22Rv1 (cell line): ENCODE measurements around the gene MSANTD2.

ENCODE experiments used
- H3K27ac ChIP-seq: fragments of 450-650 bp; 2 replicates; pipeline ENCODE4 v1.5.1; 2017
- CTCF ChIP-seq: fragments of 450-650 bp; IDR thresholded peaks from 2 replicates; pipeline ENCODE4 v1.5.1; 2017; ENCODE audit warnings: mild to moderate bottlenecking
- ZFX ChIP-seq: fragments of 450-650 bp; IDR thresholded peaks from 2 replicates; pipeline ENCODE4 v1.6.1; 2017; ENCODE audit warnings: antibody characterized with exemption, borderline replicate concordance

MSANTD2 gene

GRCh38 chr11:124761301-124762104, 38.7 kb downstream of the MSANTD2 start:
- no peak for TF ChIP-seq CTCF
- no peak for TF ChIP-seq ZFX
- no peak overlapping the region for H3K27ac ChIP-seq

- no peak overlapping the region for H3K27ac ChIP-seq
- TF ChIP-seq CTCF (no peak), ZFX (no peak)
These were observed 39.4 kb downstream of the MSANTD2 start for GRCh38 chr11:124760806-124761205.

GRCh38 chr11:124760205-124760652, 40.0 kb downstream of the MSANTD2 start:
- TF ChIP-seq CTCF (no peak), ZFX (no peak)
- no peak overlapping the region for H3K27ac ChIP-seq

- H3K27ac ChIP-seq = 0 out of 2 replicates have a peak overlapping the region, but pooled peaks have one; percentile 30
- TF ChIP-seq CTCF (no peak), ZFX (no peak)
These were observed 40.7 kb downstream of the MSANTD2 start for GRCh38 chr11:124759266-124760204.

GRCh38 chr11:124758355-124759265, 41.6 kb downstream of the MSANTD2 start:
- 0 out of 2 replicates have a peak overlapping the region, but pooled peaks have one; percentile 30 for H3K27ac ChIP-seq
- TF ChIP-seq ZFX (no peak), CTCF (peak; percentile 91)

GRCh38 chr11:124757320-124757719, 42.9 kb downstream of the MSANTD2 start:
- TF ChIP-seq ZFX (no peak), CTCF (no peak)
- H3K27ac ChIP-seq = no peak overlapping the region
